H9 (cell line): ENCODE measurements around the gene BDNF. TPM values are rescaled to one million over a fixed set of nuclear protein-coding genes. Genes with fewer than 3 reads are reported as not detected.

Experiments used
- DNase-seq: peaks from one replicate; pipeline ENCODE4 v3.0.0-alpha.2; 2017
- H2AFZ ChIP-seq: one replicate; pipeline ENCODE4 v1.6.1; 2013; ENCODE audit warnings: mild to moderate bottlenecking, low read length, control low read depth, moderate library complexity
- H2AK5ac ChIP-seq: 2 replicates; pipeline ENCODE4 v1.6.1; 2013; ENCODE audit warnings: low read length, control low read depth, mixed read lengths; ENCODE audit not compliant: insufficient read length
- H2BK120ac ChIP-seq: one replicate; pipeline ENCODE4 v1.6.1; 2013; ENCODE audit warnings: low read depth, mild to moderate bottlenecking, low read length, control low read depth, inconsistent platforms; ENCODE audit not compliant: poor library complexity, severe bottlenecking
- H2BK12ac ChIP-seq: 2 replicates; pipeline ENCODE4 v1.6.1; 2013; ENCODE audit warnings: low read length, control low read depth, mixed read lengths, low read depth; ENCODE audit not compliant: insufficient read length
- H2BK15ac ChIP-seq: 2 replicates; pipeline ENCODE4 v1.6.1; 2013; ENCODE audit warnings: low read depth, low read length, control low read depth
- H2BK20ac ChIP-seq: one replicate; pipeline ENCODE4 v1.6.1; 2013; ENCODE audit warnings: low read depth, mild to moderate bottlenecking, low read length, control low read depth, inconsistent platforms; ENCODE audit not compliant: poor library complexity, severe bottlenecking
- H2BK5ac ChIP-seq: 2 replicates; pipeline ENCODE4 v1.6.1; 2013; ENCODE audit warnings: low read length, control low read depth, mixed read lengths; ENCODE audit not compliant: insufficient read length
- H3K14ac ChIP-seq: 2 replicates; pipeline ENCODE4 v1.6.1; 2013; ENCODE audit warnings: low read length, control low read depth; ENCODE audit not compliant: insufficient read depth
- H3K18ac ChIP-seq: 2 replicates; pipeline ENCODE4 v1.6.1; 2013; ENCODE audit warnings: low read depth, mild to moderate bottlenecking, mixed read lengths, low read length, control low read depth; ENCODE audit not compliant: insufficient read length
- H3K23ac ChIP-seq: 2 replicates; pipeline ENCODE4 v1.6.1; 2013; ENCODE audit warnings: low read length, control low read depth, mixed read lengths, low read depth; ENCODE audit not compliant: insufficient read length
- H3K23me2 ChIP-seq: 2 replicates; pipeline ENCODE4 v1.6.1; 2013; ENCODE audit warnings: low read depth, mild to moderate bottlenecking, mixed read lengths, low read length, control low read depth; ENCODE audit not compliant: insufficient read length, poor library complexity, severe bottlenecking
- H3K27ac ChIP-seq: 2 replicates; pipeline ENCODE4 v1.5.1; 2013; ENCODE audit warnings: low read length, control low read depth, mixed read lengths, low read depth; ENCODE audit not compliant: insufficient read length
- H3K27me3 ChIP-seq: 2 replicates; pipeline ENCODE4 v1.6.1; 2013; ENCODE audit warnings: low read length, control low read depth, inconsistent platforms; ENCODE audit not compliant: insufficient read depth
- H3K4ac ChIP-seq: 2 replicates; pipeline ENCODE4 v1.6.1; 2013; ENCODE audit warnings: low read depth, mild to moderate bottlenecking, control low read depth, inconsistent platforms, low read length, moderate library complexity
- H3K4me1 ChIP-seq: 2 replicates; pipeline ENCODE4 v1.6.1; 2013; ENCODE audit warnings: low read length, control low read depth, inconsistent platforms; ENCODE audit not compliant: insufficient read depth
- H3K4me2 ChIP-seq: 2 replicates; pipeline ENCODE4 v1.6.1; 2013; ENCODE audit warnings: low read length, control low read depth, mixed read lengths; ENCODE audit not compliant: insufficient read length, insufficient read depth
- H3K56ac ChIP-seq: 2 replicates; pipeline ENCODE4 v1.6.1; 2013; ENCODE audit warnings: low read depth, mild to moderate bottlenecking, mixed read lengths, low read length, control low read depth; ENCODE audit not compliant: insufficient read length
- H3K79me1 ChIP-seq: 2 replicates; pipeline ENCODE4 v1.6.1; 2013; ENCODE audit warnings: low read depth, mild to moderate bottlenecking, moderate library complexity, low read length, control low read depth, inconsistent platforms; ENCODE audit not compliant: insufficient read depth, poor library complexity, severe bottlenecking
- H3K79me2 ChIP-seq: 2 replicates; pipeline ENCODE4 v1.6.1; 2013; ENCODE audit warnings: low read length, control low read depth, inconsistent platforms; ENCODE audit not compliant: insufficient read depth
- H3K9ac ChIP-seq: 2 replicates; pipeline ENCODE4 v1.6.1; 2013; ENCODE audit warnings: low read length, control low read depth, mixed read lengths; ENCODE audit not compliant: insufficient read length; ENCODE audit errors: extremely low read depth
- H3K9me3 ChIP-seq: one replicate; pipeline ENCODE4 v1.6.1; 2013; ENCODE audit warnings: low read depth, low read length, inconsistent platforms; ENCODE audit not compliant: control insufficient read depth
- H3T11ph ChIP-seq: one replicate; pipeline ENCODE4 v1.6.1; 2013; ENCODE audit warnings: mild to moderate bottlenecking, low read length, control low read depth, inconsistent platforms
- H4K20me1 ChIP-seq: one replicate; pipeline ENCODE4 v1.6.1; 2013; ENCODE audit not compliant: control insufficient read depth, insufficient read length, insufficient read depth
- H4K5ac ChIP-seq: 2 replicates; pipeline ENCODE4 v1.6.1; 2013; ENCODE audit warnings: low read depth, mild to moderate bottlenecking, mixed read lengths, low read length, control low read depth; ENCODE audit not compliant: insufficient read length
- H4K8ac ChIP-seq: replicated peaks from 2 replicates; pipeline ENCODE4 v1.6.1; 2013; ENCODE audit warnings: low read length, control low read depth, mixed read lengths, low read depth; ENCODE audit not compliant: insufficient read length
- H4K91ac ChIP-seq: 2 replicates; pipeline ENCODE4 v1.6.1; 2013; ENCODE audit warnings: low read depth, mild to moderate bottlenecking, moderate library complexity, mixed read lengths, low read length, control low read depth; ENCODE audit not compliant: insufficient read length
- H3K27ac Mint-ChIP-seq, 3 experiments: 2 replicates in 2 of 3; 3 replicates in 1 of 3; pipeline ENCODE4 v1.8.0; 2020 to 2021; ENCODE audit warnings: mixed read lengths in 3 of 3, mild to moderate bottlenecking in 1 of 3, moderate library complexity in 1 of 3
- H3K27me3 Mint-ChIP-seq: 2 replicates; pipeline ENCODE4 v1.8.0; 2021; ENCODE audit warnings: low read depth, mild to moderate bottlenecking, moderate library complexity, mixed read lengths
- H3K36me3 Mint-ChIP-seq, 3 experiments: 2 replicates in 2 of 3; 3 replicates in 1 of 3; pipeline ENCODE4 v1.8.0; 2020 to 2021; ENCODE audit warnings: low read depth in 3 of 3, mixed read lengths in 3 of 3; ENCODE audit not compliant: insufficient read depth in 1 of 3
- H3K4me1 Mint-ChIP-seq, 2 experiments: 2 replicates each; pipeline ENCODE4 v1.8.0; 2020; ENCODE audit warnings: mixed read lengths in 2 of 2
- H3K4me3 Mint-ChIP-seq, 2 experiments: 2 replicates in 1 of 2; 3 replicates in 1 of 2; pipeline ENCODE4 v1.8.0; 2020 to 2021; ENCODE audit warnings: mild to moderate bottlenecking in 2 of 2, mixed read lengths in 2 of 2, moderate library complexity in 1 of 2
- H3K9me3 Mint-ChIP-seq, 2 experiments: 2 replicates in 1 of 2; 3 replicates in 1 of 2; pipeline ENCODE4 v1.8.0; 2020; ENCODE audit warnings: mild to moderate bottlenecking in 2 of 2, mixed read lengths in 2 of 2, moderate library complexity in 1 of 2
- CTCF ChIP-seq: fragments of 200-600 bp; sonication (generic); conservative IDR thresholded peaks from 3 replicates; pipeline ENCODE4 v1.8.0; 2021; ENCODE audit warnings: antibody characterized with exemption, mild to moderate bottlenecking
- WGBS: extraction: QIAGEN DNeasy Blood & Tissue Kit; methylation state at CpG from one replicate; pipeline ENCODE4 v1.1.7; 2013; ENCODE audit warnings: missing lambda C conversion rate, low lambda C conversion rate, mixed read lengths; ENCODE audit not compliant: insufficient read length; ENCODE audit errors: extremely low coverage; 5-methylcytosine and 5-hydroxymethylcytosine counted together
- total RNA-seq: library from RNA; stranded (reverse); gene quantifications from 2 replicates; pipeline ENCODE4 v1.2.1, GENCODE V29; 2021

Gene BDNF
- total RNA-seq, 1 experiment from 2014 or later: 2.7 TPM

DNA sequence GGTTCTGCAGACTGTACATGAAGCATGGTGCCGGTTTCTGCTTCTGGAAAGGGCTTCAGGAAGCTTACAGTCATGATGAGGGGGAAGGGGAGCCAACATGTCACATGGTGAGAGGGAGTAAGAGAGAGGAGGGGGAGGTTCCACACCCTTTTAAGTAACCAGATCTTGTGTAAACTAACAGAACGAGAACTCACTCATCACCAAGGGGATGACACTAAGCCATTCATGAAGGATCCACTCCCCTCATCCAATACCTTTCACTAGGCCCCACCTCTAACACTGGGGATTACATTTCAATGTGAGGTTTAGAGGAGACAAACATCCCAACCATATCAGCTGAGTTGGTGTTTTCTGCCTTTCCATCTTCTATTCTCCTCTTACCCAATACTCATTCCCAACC lies 83.5 kb downstream of the BDNF start:
- no peak overlapping the region for H3K4me3 Mint-ChIP-seq
- H3K9me3 ChIP-seq: no peaks in the 10 kb centered on the region
- H3K27ac ChIP-seq: no peak overlapping the region
- no peak for DNase-seq
- H4K20me1 ChIP-seq: no peaks in the 10 kb centered on the region
- no peaks in the 10 kb centered on the region for H3K23me2 ChIP-seq
- no peak overlapping the region for H3K56ac ChIP-seq
- peaks cover 4 to 20% of the 10 kb centered on the region in 2 experiments for H3K4me1 Mint-ChIP-seq
- H2BK120ac ChIP-seq: no peak overlapping the region
- no peak overlapping the region for H3K4ac ChIP-seq
- H2BK20ac ChIP-seq: no peak overlapping the region
- no peak overlapping the region for H4K5ac ChIP-seq
- peaks cover 41 to 59% (median 48%) of the 10 kb centered on the region in 3 experiments; a peak in 6 of 7 replicates for H3K36me3 Mint-ChIP-seq
- no peak overlapping the region for H3K14ac ChIP-seq
- no peaks in the 10 kb centered on the region for H3K27me3 ChIP-seq
- H3T11ph ChIP-seq: no peak overlapping the region
- no peak overlapping the region for H3K4me2 ChIP-seq
- no peak overlapping the region for H2BK12ac ChIP-seq
- H3K18ac ChIP-seq: no peak overlapping the region
- H2AK5ac ChIP-seq: no peak overlapping the region
- no peak overlapping the region for H3K9ac ChIP-seq
- no peak for TF ChIP-seq CTCF
- H3K4me1 ChIP-seq: no peaks in the 10 kb centered on the region
- peak overlapping the region in 2 of 3 experiments; percentile 41 to 85; a peak in 1 of 7 replicates for H3K27ac Mint-ChIP-seq
- no peak overlapping the region for H4K8ac ChIP-seq
- H3K27me3 Mint-ChIP-seq: no peaks in the 10 kb centered on the region
- WGBS: no CpG with 5 or more reads among the region's 2 CpGs
- no peaks in the 10 kb centered on the region for H3K79me1 ChIP-seq
- no peaks in the 10 kb centered on the region for H3K9me3 Mint-ChIP-seq
- no peaks in the 10 kb centered on the region for H3K79me2 ChIP-seq
- no peak overlapping the region for H3K23ac ChIP-seq
- no peak overlapping the region for H2AFZ ChIP-seq
- no peak overlapping the region for H4K91ac ChIP-seq
- H2BK5ac ChIP-seq: no peak overlapping the region
- no peak overlapping the region for H2BK15ac ChIP-seq
